Measurements from ENCODE around the gene IFNA1. TPM values are rescaled to one million over a fixed set of nuclear protein-coding genes. Genes with fewer than 3 reads are reported as not detected.
A peak's percentile ranks its signal among the peaks of the same experiment; 100 is the strongest.

IFNA1 gene
- total and polyA plus RNA-seq, 3 donors from 2014 or later: not detected

DNA sequence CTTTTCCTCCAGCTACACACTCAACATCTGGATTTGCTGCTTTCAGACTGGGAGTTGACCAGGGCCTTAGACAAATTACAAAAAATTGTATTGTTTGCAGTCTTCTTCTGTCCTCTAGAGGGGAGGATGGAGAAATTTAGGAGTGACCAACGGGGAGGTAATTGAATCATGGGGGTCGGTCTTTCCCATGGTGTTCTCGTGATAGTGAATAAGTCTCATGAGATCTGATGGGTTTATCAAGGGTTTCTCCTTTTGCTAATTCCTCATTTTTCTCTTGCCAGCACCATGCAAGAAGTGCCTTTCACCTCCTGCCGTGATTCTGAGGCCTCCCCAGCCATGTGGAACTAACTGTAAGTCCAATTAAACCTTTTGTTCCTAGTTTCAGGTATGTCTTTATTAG, 27.1 kb upstream of the IFNA1 start:
- no peaks in the 10 kb centered on the region for H3K9me3 ChIP-seq
- H3K27me3 ChIP-seq: no peaks in the 10 kb centered on the region
- no peak overlapping the region for H3K27ac ChIP-seq
- intact Hi-C loops (cut with DNase I; ENCODE audit: low total_unique reads): no loop called here
- no peak for DNase-seq
- TF ChIP-seq POLR2A (IDR thresholded peaks at IDR 0.05): no peak
- TF ChIP-seq, protein P1, sequence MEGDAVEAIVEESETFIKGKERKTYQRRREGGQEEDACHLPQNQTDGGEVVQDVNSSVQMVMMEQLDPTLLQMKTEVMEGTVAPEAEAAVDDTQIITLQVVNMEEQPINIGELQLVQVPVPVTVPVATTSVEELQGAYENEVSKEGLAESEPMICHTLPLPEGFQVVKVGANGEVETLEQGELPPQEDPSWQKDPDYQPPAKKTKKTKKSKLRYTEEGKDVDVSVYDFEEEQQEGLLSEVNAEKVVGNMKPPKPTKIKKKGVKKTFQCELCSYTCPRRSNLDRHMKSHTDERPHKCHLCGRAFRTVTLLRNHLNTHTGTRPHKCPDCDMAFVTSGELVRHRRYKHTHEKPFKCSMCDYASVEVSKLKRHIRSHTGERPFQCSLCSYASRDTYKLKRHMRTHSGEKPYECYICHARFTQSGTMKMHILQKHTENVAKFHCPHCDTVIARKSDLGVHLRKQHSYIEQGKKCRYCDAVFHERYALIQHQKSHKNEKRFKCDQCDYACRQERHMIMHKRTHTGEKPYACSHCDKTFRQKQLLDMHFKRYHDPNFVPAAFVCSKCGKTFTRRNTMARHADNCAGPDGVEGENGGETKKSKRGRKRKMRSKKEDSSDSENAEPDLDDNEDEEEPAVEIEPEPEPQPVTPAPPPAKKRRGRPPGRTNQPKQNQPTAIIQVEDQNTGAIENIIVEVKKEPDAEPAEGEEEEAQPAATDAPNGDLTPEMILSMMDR (IDR thresholded peaks at IDR 0.05): no peak
- H3K36me3 ChIP-seq (ENCODE audit: low read depth, missing control alignments): no peaks in the 10 kb centered on the region
- no peak overlapping the region for H3K4me3 ChIP-seq
- no peaks in the 10 kb centered on the region for H3K4me1 ChIP-seq
- WGBS, 2 donors: 72 to 78% methylated on average over 4 of the region's 4 CpGs

DNA sequence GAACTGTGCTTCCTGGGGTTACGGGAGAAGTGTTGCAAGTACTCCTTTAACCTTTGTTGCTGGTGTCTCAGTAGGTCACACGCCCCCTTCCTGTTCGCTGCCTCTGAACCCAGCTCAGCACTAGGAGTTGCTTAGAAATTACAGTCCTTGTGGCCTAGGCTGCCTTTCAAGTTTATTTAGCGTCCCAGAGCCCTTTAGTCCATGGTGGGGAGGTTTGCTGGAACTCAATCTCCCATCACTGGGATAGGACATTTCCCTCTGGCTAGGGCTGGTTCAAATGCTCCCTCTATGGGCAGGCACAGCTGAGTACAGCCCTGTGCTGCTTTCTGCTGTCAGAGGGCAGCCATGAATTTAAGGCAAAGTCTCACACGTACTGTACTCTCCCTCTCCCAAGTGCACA, 26.6 kb upstream of the IFNA1 start:
- 54 to 64% methylated on average over 4 to 5 of the region's 5 CpGs for WGBS, 2 donors
- intact Hi-C loops (cut with DNase I; ENCODE audit: low total_unique reads): no loop called here
- H3K4me1 ChIP-seq: no peaks in the 10 kb centered on the region
- H3K27me3 ChIP-seq: no peaks in the 10 kb centered on the region
- no peaks in the 10 kb centered on the region for H3K36me3 ChIP-seq (ENCODE audit: low read depth, missing control alignments)
- TF ChIP-seq, protein P1 (IDR thresholded peaks at IDR 0.05): peak in 2 of 3 experiments; percentile 12 to 19
- TF ChIP-seq POLR2A (IDR thresholded peaks at IDR 0.05): no peak
- H3K4me3 ChIP-seq: no peak overlapping the region
- H3K27ac ChIP-seq: no peak overlapping the region
- H3K9me3 ChIP-seq: no peaks in the 10 kb centered on the region
- no peak for DNase-seq

DNA sequence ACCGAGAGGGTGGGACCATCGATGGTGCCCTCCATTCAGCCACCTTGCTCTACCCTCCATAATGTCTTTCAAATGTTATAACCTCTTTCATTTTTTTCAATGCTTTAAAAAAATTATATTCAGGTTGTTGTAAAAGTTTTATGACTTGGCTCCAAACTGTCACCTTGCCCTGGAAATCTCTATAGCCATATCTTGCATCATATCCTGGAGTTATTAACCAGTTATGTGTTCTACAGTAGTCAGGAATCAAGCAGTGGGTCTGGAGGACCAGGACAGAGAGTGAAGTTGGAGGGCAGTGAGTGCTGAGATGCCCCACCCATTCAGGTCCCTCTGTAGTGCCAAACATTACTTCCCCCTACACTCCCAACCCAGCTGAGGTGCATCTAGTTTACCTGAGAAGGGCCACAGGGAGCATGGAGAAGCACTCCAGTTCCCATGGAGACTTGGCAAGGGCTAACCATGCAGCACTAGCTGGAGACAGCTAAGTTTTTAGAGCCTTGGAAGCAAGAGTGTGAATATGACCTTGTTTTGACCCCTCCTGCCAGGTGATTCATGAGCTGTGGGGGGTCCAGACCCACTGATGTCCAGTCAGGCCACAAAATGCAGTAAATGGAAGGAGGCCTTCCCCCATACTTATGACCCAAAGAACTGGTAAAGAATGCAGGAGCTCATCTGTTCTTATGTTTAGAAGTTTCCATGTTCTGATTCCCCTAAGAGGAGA, 25.9 kb upstream of the IFNA1 start:
- intact Hi-C loops (cut with DNase I; ENCODE audit: low total_unique reads): no loop called here
- Histone ChIP-seq H3K36me3 (ENCODE audit: low read depth, missing control alignments) (no peaks in the 10 kb centered on the region), H3K4me3 (no peak overlapping the region), H3K27me3 (no peaks in the 10 kb centered on the region), H3K4me1 (no peaks in the 10 kb centered on the region), H3K9me3 (no peaks in the 10 kb centered on the region), H3K27ac (no peak overlapping the region)
- WGBS, 2 donors: 100% methylated on average over 2 of the region's 2 CpGs
- no peak for DNase-seq
- TF ChIP-seq, protein P1 (IDR thresholded peaks at IDR 0.05): no peak
- TF ChIP-seq POLR2A (IDR thresholded peaks at IDR 0.05): no peak

DNA sequence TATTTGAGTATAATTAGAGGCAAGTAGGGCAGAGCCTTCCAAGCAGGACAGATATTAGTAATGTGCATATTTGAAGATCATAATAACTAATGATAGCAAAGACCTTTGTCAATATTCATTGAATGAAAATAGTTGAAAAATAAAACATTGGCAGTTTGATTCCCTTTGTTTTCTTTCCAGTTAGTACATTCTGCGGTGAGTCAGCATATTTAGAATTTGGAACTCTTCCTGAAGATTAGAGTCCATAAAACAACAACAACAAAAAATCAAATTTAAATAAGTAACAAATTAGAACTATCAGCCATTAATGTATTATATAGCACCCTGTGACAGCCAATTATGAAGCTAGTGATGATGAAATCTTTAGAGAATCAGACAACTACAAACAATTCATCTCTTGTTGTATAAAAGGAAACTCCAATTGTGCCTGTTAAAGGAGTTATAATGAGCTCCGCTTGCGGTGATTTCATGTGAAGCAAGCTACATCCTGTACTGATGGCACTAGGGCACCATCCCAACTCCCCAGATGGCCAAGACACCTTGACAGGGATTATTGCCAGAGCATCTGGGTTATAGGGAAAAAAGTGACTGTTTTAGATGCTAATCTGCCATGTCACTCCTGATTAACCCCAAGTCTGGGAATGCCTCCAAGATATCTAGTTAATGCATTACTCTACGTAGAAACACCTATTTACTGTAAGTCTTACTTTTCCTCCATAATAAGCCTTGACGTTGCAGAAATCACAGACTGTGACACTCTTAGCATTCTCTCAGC, 24.6 kb upstream of the IFNA1 start:
- H3K4me3 ChIP-seq: no peak overlapping the region
- no peaks in the 10 kb centered on the region for H3K36me3 ChIP-seq (ENCODE audit: low read depth, missing control alignments)
- no peaks in the 10 kb centered on the region for H3K4me1 ChIP-seq
- 87 to 89% methylated on average over 5 of the region's 5 CpGs for WGBS, 2 donors
- intact Hi-C loops (cut with DNase I; ENCODE audit: low total_unique reads): no loop called here
- H3K27ac ChIP-seq: no peak overlapping the region
- TF ChIP-seq POLR2A (IDR thresholded peaks at IDR 0.05): no peak
- TF ChIP-seq, protein P1 (IDR thresholded peaks at IDR 0.05): no peak
- DNase-seq: no peak
- H3K9me3 ChIP-seq: no peaks in the 10 kb centered on the region
- no peaks in the 10 kb centered on the region for H3K27me3 ChIP-seq

Measured in testis (tissue), 3 donors.